ENCODE measurements around the gene COPS8. TPM values are rescaled to one million over a fixed set of nuclear protein-coding genes. Genes with fewer than 3 reads are reported as not detected.
A peak's percentile ranks its signal among the peaks of the same experiment; 100 is the strongest.

COPS8 gene
- total RNA-seq, 1 experiment from 2014 or later = 87.4 TPM

GRCh38 chr2:237059155-237059875, 26.4 kb upstream of the COPS8 start:
- BruUV-seq (replicated peaks) = no TSS peak
- peaks cover 4% of the 10 kb centered on the region for H3K27me3 ChIP-seq (replicated peaks; ENCODE audit: insufficient read depth, low read depth, low read length, poor library complexity)
- no peaks in the 10 kb centered on the region for H3K36me3 ChIP-seq (ENCODE audit: insufficient read depth, low read length, poor library complexity, severe bottlenecking)
- H3K4me1 ChIP-seq (ENCODE audit: insufficient read depth, low read length, poor library complexity, severe bottlenecking) = no peaks in the 10 kb centered on the region
- H3K4me3 ChIP-seq (ENCODE audit: low read depth, low read length, poor library complexity, severe bottlenecking) = no peak overlapping the region
- no peak for DNase-seq (ENCODE audit: low spot score)
- H3K27ac ChIP-seq (ENCODE audit: low read depth, low read length, poor library complexity, severe bottlenecking) = no peak overlapping the region
- intact Hi-C loops (cut with micrococcal nuclease; ENCODE audit: unreplicated experiment) = no loop called here
- TF ChIP-seq CTCF (conservative IDR thresholded peaks at IDR 0.05; ENCODE audit: low read depth, low read length) (no peak), EZH2 (IDR thresholded peaks at IDR 0.05; ENCODE audit: borderline replicate concordance, low read depth, low read length, poor library complexity, severe bottlenecking) (no peak)
- CTCF ChIA-PET = no interaction called here
- no peaks in the 10 kb centered on the region for H3K9me3 ChIP-seq (ENCODE audit: low read depth, low read length, poor library complexity, severe bottlenecking)
- POLR2A ChIA-PET (ENCODE audit: low non-redundant PET) = no interaction called here

GRCh38 chr2:237060534-237061312, 25.0 kb upstream of the COPS8 start:
- DNase-seq (ENCODE audit: low spot score) = peak; percentile 67
- Histone ChIP-seq H3K9me3 (ENCODE audit: low read depth, low read length, poor library complexity, severe bottlenecking) (no peaks in the 10 kb centered on the region), H3K27me3 (replicated peaks; ENCODE audit: insufficient read depth, low read depth, low read length, poor library complexity) (no peaks in the 10 kb centered on the region), H3K4me3 (ENCODE audit: low read depth, low read length, poor library complexity, severe bottlenecking) (no peak overlapping the region), H3K27ac (ENCODE audit: low read depth, low read length, poor library complexity, severe bottlenecking) (no peak overlapping the region), H3K36me3 (ENCODE audit: insufficient read depth, low read length, poor library complexity, severe bottlenecking) (no peaks in the 10 kb centered on the region), H3K4me1 (ENCODE audit: insufficient read depth, low read length, poor library complexity, severe bottlenecking) (no peaks in the 10 kb centered on the region)
- BruUV-seq (replicated peaks) = no TSS peak
- ChIA-PET POLR2A (ENCODE audit: low non-redundant PET) (no interaction called here), CTCF (interaction anchor here (1.4 kb wide), 1 partner anchor 548 kb away, joined by 8 read pairs; no protein-coding TSS in a partner anchor)
- TF ChIP-seq EZH2 (IDR thresholded peaks at IDR 0.05; ENCODE audit: borderline replicate concordance, low read depth, low read length, poor library complexity, severe bottlenecking) (no peak), CTCF (conservative IDR thresholded peaks at IDR 0.05; ENCODE audit: low read depth, low read length) (peak; percentile 67)
- intact Hi-C loops (cut with micrococcal nuclease; ENCODE audit: unreplicated experiment) = loop anchor here (1.0 to 10.0 kb wide), 3 partner anchors 547 to 876 kb away; no protein-coding TSS in a partner anchor

GRCh38 chr2:237061356-237061755, 24.3 kb upstream of the COPS8 start:
- no peak overlapping the region for H3K27ac ChIP-seq (ENCODE audit: low read depth, low read length, poor library complexity, severe bottlenecking)
- BruUV-seq (replicated peaks) = no TSS peak
- CTCF ChIA-PET = interaction anchor here (1.4 kb wide), 1 partner anchor 548 kb away, joined by 8 read pairs; no protein-coding TSS in a partner anchor
- H3K9me3 ChIP-seq (ENCODE audit: low read depth, low read length, poor library complexity, severe bottlenecking) = no peaks in the 10 kb centered on the region
- H3K4me3 ChIP-seq (ENCODE audit: low read depth, low read length, poor library complexity, severe bottlenecking) = no peak overlapping the region
- POLR2A ChIA-PET (ENCODE audit: low non-redundant PET) = no interaction called here
- H3K4me1 ChIP-seq (ENCODE audit: insufficient read depth, low read length, poor library complexity, severe bottlenecking) = no peaks in the 10 kb centered on the region
- TF ChIP-seq EZH2 (IDR thresholded peaks at IDR 0.05; ENCODE audit: borderline replicate concordance, low read depth, low read length, poor library complexity, severe bottlenecking) = no peak
- TF ChIP-seq CTCF (conservative IDR thresholded peaks at IDR 0.05; ENCODE audit: low read depth, low read length) = no peak
- DNase-seq (ENCODE audit: low spot score) = no peak
- no peaks in the 10 kb centered on the region for H3K27me3 ChIP-seq (replicated peaks; ENCODE audit: insufficient read depth, low read depth, low read length, poor library complexity)
- H3K36me3 ChIP-seq (ENCODE audit: insufficient read depth, low read length, poor library complexity, severe bottlenecking) = no peaks in the 10 kb centered on the region
- intact Hi-C loops (cut with micrococcal nuclease; ENCODE audit: unreplicated experiment) = loop anchor here (10.0 kb wide), 1 partner anchor 877 kb away; no protein-coding TSS in a partner anchor
